GM23338 (cell line): ENCODE measurements around the gene FOXP1. TPM values are rescaled to one million over a fixed set of nuclear protein-coding genes. Genes with fewer than 3 reads are reported as not detected.

Source experiments
- ATAC-seq: fragments of 200-7000 bp; cut with Tn5 transposase; 3 replicates; pipeline ENCODE4 v1.9.1; 2020
- DNase-seq: peaks from one replicate; pipeline ENCODE4 v3.0.0-alpha.2; 2015; ENCODE audit warnings: low spot score
- H2AFZ ChIP-seq: fragments of 200-600 bp; sonication (generic); 2 replicates; pipeline ENCODE4 v1.8.0; 2016; ENCODE audit warnings: antibody characterized with exemption, mild to moderate bottlenecking, moderate library complexity
- H3F3A ChIP-seq: fragments of 200-600 bp; sonication (generic); replicated peaks from 2 replicates; pipeline ENCODE4 v1.8.0; 2017; ENCODE audit warnings: antibody characterized with exemption, mixed run types, low read depth
- H3K27ac ChIP-seq: fragments of 200-600 bp; sonication (generic); 2 replicates; pipeline ENCODE4 v1.6.1; 2016; ENCODE audit warnings: low read depth
- H3K27me3 ChIP-seq: fragments of 200-600 bp; sonication (generic); 2 replicates; pipeline ENCODE4 v1.8.0; 2016; ENCODE audit warnings: mild to moderate bottlenecking, mixed run types, moderate library complexity; ENCODE audit not compliant: insufficient read depth
- H3K36me3 ChIP-seq: fragments of 200-600 bp; sonication (generic); 2 replicates; pipeline ENCODE4 v1.8.0; 2016; ENCODE audit warnings: mild to moderate bottlenecking; ENCODE audit not compliant: insufficient read depth
- H3K4me1 ChIP-seq: fragments of 200-600 bp; sonication (generic); 2 replicates; pipeline ENCODE4 v1.8.0; 2016; ENCODE audit warnings: mild to moderate bottlenecking, moderate library complexity; ENCODE audit not compliant: insufficient read depth
- H3K4me2 ChIP-seq: fragments of 200-600 bp; sonication (generic); 2 replicates; pipeline ENCODE4 v1.7.1; 2017; ENCODE audit warnings: mixed run types
- H3K4me3 ChIP-seq: fragments of 200-600 bp; sonication (generic); 2 replicates; pipeline ENCODE4 v1.6.1; 2016; ENCODE audit warnings: mixed run types
- H3K79me2 ChIP-seq: fragments of 200-600 bp; sonication (generic); replicated peaks from 2 replicates; pipeline ENCODE4 v1.8.0; 2017; ENCODE audit warnings: mild to moderate bottlenecking; ENCODE audit not compliant: insufficient read depth
- H3K9me2 ChIP-seq: fragments of 200-600 bp; sonication (generic); 2 replicates; pipeline ENCODE4 v1.8.0; 2017; ENCODE audit not compliant: insufficient read depth
- H4K20me1 ChIP-seq: fragments of 200-600 bp; sonication (generic); replicated peaks from 2 replicates; pipeline ENCODE4 v1.8.0; 2017; ENCODE audit warnings: mild to moderate bottlenecking; ENCODE audit not compliant: insufficient read depth
- H3K27ac Mint-ChIP-seq: 2 replicates; pipeline ENCODE4 v1.8.0; 2020; ENCODE audit warnings: inconsistent platforms, mild to moderate bottlenecking, moderate library complexity, mixed read lengths
- H3K27me3 Mint-ChIP-seq: 3 replicates; pipeline ENCODE4 v1.8.0; 2022; ENCODE audit warnings: low read depth, mild to moderate bottlenecking, moderate library complexity, mixed read lengths, inconsistent platforms; ENCODE audit not compliant: insufficient read depth, poor library complexity
- H3K36me3 Mint-ChIP-seq: 3 replicates; pipeline ENCODE4 v1.8.0; 2021; ENCODE audit warnings: low read depth, mild to moderate bottlenecking, inconsistent platforms, moderate library complexity, mixed read lengths
- H3K4me1 Mint-ChIP-seq: 3 replicates; pipeline ENCODE4 v1.8.0; 2020; ENCODE audit warnings: mild to moderate bottlenecking, inconsistent platforms, mixed read lengths
- H3K4me3 Mint-ChIP-seq: 3 replicates; pipeline ENCODE4 v1.8.0; 2021; ENCODE audit warnings: moderate library complexity, mild to moderate bottlenecking, inconsistent platforms, mixed read lengths
- H3K9me3 Mint-ChIP-seq: 3 replicates; pipeline ENCODE4 v1.8.0; 2020; ENCODE audit warnings: moderate library complexity, mild to moderate bottlenecking, inconsistent platforms, mixed read lengths
- EZH2 ChIP-seq: fragments of 200-600 bp; sonication (generic); IDR thresholded peaks from one replicate; pipeline ENCODE4 v1.8.0; 2017; ENCODE audit warnings: antibody characterized with exemption, mild to moderate bottlenecking, low read depth; ENCODE audit not compliant: unreplicated experiment
- JUNB ChIP-seq: IDR thresholded peaks from one replicate; pipeline ENCODE4 v1.6.1; 2016; ENCODE audit warnings: antibody characterized with exemption; ENCODE audit not compliant: unreplicated experiment
- ZNF331 ChIP-seq: fragments of 250-450 bp; sonication (Bioruptor Pico); IDR thresholded peaks from 2 replicates; pipeline ENCODE4 v1.5.0; 2020; ENCODE audit warnings: low read depth, mild to moderate bottlenecking, moderate library complexity
- polyA plus RNA-seq: library from polyadenylated mRNA; unstranded; fragments of >200 nt; fragmentation: Nextera tagmentation; extraction: Ambion mirVana; gene quantifications from 2 replicates; pipeline ENCODE4 v1.2.1, GENCODE V29; 2016
- total RNA-seq: library from RNA; depleted of rRNA; stranded (reverse); fragments of >200 nt; shearing (Covaris generic); gene quantifications from 2 replicates; pipeline ENCODE4 v1.2.3, GENCODE V29; 2014
- TF ChIP-seq, protein P1 (sequence below): fragments of 250-450 bp; sonication (Bioruptor Pico); IDR thresholded peaks from 2 replicates; pipeline ENCODE4 v1.5.0; 2020; ENCODE audit warnings: mild to moderate bottlenecking, moderate library complexity
- TF ChIP-seq, protein P2 (sequence below), 2 experiments: fragments of 200-600 bp in 1 of 2; sonication (generic) in 1 of 2; conservative IDR thresholded peaks; 2 replicates each; pipeline versions ENCODE4 v1.5.1 to v1.6.1; 2016 to 2017; ENCODE audit warnings: antibody characterized with exemption in 2 of 2, low read depth in 2 of 2, mild to moderate bottlenecking in 2 of 2, moderate library complexity in 1 of 2

Gene FOXP1
- total and polyA plus RNA-seq, 2 experiments from 2014 or later, result 32.9 to 35.5 TPM

DNA sequence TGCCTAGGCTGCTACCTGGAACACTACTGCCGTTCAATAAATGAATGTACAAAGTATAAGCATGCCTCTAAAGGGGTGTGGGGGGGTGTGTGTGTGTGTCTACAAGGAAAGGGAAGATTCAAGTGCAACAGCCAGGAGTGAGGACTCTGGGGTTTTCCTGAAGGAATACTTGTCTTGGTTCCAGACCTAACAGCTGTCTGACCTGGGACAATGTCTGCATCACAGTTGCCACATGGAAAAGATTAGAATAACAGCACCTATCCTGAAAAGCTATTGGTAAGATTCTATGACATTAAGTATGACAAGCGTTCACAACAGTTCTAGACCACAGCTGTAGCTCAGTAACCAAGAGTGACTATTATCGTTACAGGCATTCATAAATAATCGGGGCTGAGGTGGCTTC is 345.2 kb downstream of the FOXP1 start (continued):
- TF ChIP-seq, protein P1, sequence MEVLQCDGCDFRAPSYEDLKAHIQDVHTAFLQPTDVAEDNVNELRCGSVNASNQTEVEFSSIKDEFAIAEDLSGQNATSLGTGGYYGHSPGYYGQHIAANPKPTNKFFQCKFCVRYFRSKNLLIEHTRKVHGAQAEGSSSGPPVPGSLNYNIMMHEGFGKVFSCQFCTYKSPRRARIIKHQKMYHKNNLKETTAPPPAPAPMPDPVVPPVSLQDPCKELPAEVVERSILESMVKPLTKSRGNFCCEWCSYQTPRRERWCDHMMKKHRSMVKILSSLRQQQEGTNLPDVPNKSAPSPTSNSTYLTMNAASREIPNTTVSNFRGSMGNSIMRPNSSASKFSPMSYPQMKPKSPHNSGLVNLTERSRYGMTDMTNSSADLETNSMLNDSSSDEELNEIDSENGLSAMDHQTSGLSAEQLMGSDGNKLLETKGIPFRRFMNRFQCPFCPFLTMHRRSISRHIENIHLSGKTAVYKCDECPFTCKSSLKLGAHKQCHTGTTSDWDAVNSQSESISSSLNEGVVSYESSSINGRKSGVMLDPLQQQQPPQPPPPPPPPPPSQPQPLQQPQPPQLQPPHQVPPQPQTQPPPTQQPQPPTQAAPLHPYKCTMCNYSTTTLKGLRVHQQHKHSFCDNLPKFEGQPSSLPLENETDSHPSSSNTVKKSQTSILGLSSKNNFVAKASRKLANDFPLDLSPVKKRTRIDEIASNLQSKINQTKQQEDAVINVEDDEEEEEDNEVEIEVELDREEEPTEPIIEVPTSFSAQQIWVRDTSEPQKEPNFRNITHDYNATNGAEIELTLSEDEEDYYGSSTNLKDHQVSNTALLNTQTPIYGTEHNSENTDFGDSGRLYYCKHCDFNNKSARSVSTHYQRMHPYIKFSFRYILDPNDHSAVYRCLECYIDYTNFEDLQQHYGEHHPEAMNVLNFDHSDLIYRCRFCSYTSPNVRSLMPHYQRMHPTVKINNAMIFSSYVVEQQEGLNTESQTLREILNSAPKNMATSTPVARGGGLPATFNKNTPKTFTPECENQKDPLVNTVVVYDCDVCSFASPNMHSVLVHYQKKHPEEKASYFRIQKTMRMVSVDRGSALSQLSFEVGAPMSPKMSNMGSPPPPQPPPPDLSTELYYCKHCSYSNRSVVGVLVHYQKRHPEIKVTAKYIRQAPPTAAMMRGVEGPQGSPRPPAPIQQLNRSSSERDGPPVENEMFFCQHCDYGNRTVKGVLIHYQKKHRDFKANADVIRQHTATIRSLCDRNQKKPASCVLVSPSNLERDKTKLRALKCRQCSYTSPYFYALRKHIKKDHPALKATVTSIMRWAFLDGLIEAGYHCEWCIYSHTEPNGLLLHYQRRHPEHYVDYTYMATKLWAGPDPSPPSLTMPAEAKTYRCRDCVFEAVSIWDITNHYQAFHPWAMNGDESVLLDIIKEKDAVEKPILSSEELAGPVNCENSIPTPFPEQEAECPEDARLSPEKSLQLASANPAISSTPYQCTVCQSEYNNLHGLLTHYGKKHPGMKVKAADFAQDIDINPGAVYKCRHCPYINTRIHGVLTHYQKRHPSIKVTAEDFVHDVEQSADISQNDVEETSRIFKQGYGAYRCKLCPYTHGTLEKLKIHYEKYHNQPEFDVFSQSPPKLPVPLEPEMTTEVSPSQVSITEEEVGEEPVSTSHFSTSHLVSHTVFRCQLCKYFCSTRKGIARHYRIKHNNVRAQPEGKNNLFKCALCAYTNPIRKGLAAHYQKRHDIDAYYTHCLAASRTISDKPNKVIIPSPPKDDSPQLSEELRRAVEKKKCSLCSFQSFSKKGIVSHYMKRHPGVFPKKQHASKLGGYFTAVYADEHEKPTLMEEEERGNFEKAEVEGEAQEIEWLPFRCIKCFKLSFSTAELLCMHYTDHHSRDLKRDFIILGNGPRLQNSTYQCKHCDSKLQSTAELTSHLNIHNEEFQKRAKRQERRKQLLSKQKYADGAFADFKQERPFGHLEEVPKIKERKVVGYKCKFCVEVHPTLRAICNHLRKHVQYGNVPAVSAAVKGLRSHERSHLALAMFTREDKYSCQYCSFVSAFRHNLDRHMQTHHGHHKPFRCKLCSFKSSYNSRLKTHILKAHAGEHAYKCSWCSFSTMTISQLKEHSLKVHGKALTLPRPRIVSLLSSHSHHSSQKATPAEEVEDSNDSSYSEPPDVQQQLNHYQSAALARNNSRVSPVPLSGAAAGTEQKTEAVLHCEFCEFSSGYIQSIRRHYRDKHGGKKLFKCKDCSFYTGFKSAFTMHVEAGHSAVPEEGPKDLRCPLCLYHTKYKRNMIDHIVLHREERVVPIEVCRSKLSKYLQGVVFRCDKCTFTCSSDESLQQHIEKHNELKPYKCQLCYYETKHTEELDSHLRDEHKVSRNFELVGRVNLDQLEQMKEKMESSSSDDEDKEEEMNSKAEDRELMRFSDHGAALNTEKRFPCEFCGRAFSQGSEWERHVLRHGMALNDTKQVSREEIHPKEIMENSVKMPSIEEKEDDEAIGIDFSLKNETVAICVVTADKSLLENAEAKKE, result no peak
- TF ChIP-seq JUNB, result no peak
- no peak for TF ChIP-seq ZNF331
- TF ChIP-seq, protein P2, sequence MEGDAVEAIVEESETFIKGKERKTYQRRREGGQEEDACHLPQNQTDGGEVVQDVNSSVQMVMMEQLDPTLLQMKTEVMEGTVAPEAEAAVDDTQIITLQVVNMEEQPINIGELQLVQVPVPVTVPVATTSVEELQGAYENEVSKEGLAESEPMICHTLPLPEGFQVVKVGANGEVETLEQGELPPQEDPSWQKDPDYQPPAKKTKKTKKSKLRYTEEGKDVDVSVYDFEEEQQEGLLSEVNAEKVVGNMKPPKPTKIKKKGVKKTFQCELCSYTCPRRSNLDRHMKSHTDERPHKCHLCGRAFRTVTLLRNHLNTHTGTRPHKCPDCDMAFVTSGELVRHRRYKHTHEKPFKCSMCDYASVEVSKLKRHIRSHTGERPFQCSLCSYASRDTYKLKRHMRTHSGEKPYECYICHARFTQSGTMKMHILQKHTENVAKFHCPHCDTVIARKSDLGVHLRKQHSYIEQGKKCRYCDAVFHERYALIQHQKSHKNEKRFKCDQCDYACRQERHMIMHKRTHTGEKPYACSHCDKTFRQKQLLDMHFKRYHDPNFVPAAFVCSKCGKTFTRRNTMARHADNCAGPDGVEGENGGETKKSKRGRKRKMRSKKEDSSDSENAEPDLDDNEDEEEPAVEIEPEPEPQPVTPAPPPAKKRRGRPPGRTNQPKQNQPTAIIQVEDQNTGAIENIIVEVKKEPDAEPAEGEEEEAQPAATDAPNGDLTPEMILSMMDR (conservative IDR thresholded peaks at IDR 0.05; ENCODE audit: low read depth in 2 of 2), result no peak

DNA sequence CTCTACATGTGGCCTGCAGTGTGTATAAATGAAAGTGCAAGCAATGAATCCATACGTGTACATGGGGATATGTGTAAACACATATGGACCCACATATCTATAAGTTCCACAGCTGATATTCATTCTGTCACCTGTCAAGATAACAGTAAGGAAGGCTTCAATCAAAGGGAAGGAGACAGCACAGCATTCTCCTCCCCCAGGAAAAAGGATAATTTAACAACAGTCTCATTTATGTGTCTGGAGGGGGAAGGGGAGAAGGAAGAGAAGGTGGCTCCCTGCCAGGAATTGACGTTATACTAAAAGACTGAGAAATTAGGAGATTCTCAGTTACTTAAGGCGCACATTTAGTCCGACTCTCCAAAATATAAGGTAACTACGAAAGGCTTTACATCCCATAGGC is 345.9 kb downstream of the FOXP1 start:
- Mint-ChIP-seq H3K27me3 (no peaks in the 10 kb centered on the region), H3K9me3 (no peaks in the 10 kb centered on the region; the same call in 1 of the 3 replicates), H3K36me3 (peaks cover 13% of the 10 kb centered on the region; the same call in 2 of the 3 replicates), H3K4me1 (peaks cover 39% of the 10 kb centered on the region), H3K27ac (no peak overlapping the region), H3K4me3 (no peak overlapping the region)
- no peak overlapping the region for H2AFZ ChIP-seq
- H3K36me3 ChIP-seq, result no peaks in the 10 kb centered on the region
- TF ChIP-seq EZH2 (no peak), JUNB (no peak)
- no peaks in the 10 kb centered on the region for H3F3A ChIP-seq
- H4K20me1 ChIP-seq, result no peaks in the 10 kb centered on the region
- no peaks in the 10 kb centered on the region for H3K27me3 ChIP-seq
- H3K4me3 ChIP-seq, result no peak overlapping the region
- peaks cover 10% of the 10 kb centered on the region for H3K4me1 ChIP-seq
- H3K27ac ChIP-seq, result no peak overlapping the region
- no peak overlapping the region for H3K4me2 ChIP-seq
- peaks cover 8% of the 10 kb centered on the region; the same call in 1 of the 2 replicates for H3K79me2 ChIP-seq
- H3K9me2 ChIP-seq, result no peaks in the 10 kb centered on the region
- no peak for DNase-seq
- no peak for ATAC-seq
